Measurements from ENCODE around the gene MMP15. TPM values are rescaled to one million over a fixed set of nuclear protein-coding genes. Genes with fewer than 3 reads are reported as not detected.

Gene MMP15
- polyA plus RNA-seq, 1 donor (not counting 4 experiments of a cell fraction or from before 2014, with no cell fraction given): 3.7 TPM

DNA sequence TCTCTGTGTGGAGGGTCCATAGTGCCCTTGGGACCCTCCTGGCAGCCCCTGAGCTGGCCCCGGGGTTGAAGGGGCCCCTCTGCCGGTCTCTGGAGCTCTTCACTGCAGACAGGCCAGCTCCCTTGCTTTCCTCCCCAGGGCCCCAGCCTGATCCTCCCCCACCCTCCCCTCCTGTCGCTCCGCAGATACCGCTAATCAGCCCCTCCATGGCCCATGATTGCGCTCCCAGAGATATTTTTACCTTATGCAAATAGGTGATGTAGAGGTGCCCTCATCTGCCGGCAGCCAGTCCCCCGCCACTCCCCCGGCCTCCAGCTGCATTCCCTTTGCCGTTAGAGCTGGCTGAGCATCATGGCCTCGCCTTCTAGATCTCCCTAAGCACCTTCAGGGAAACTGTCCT is 9.2 kb downstream of the MMP15 start:
- TF ChIP-seq, protein P1, sequence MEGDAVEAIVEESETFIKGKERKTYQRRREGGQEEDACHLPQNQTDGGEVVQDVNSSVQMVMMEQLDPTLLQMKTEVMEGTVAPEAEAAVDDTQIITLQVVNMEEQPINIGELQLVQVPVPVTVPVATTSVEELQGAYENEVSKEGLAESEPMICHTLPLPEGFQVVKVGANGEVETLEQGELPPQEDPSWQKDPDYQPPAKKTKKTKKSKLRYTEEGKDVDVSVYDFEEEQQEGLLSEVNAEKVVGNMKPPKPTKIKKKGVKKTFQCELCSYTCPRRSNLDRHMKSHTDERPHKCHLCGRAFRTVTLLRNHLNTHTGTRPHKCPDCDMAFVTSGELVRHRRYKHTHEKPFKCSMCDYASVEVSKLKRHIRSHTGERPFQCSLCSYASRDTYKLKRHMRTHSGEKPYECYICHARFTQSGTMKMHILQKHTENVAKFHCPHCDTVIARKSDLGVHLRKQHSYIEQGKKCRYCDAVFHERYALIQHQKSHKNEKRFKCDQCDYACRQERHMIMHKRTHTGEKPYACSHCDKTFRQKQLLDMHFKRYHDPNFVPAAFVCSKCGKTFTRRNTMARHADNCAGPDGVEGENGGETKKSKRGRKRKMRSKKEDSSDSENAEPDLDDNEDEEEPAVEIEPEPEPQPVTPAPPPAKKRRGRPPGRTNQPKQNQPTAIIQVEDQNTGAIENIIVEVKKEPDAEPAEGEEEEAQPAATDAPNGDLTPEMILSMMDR (optimal IDR thresholded peaks at IDR 0.05 in 1 of 3, IDR thresholded peaks at IDR 0.05 in 1 of 3, conservative IDR thresholded peaks at IDR 0.05 in 1 of 3; ENCODE audit: extremely low read depth in 1 of 3, insufficient read depth in 2 of 3, low read length in 3 of 3): no peak
- no peak for TF ChIP-seq EZH2 (IDR thresholded peaks at IDR 0.05; ENCODE audit: low read length)
- H3K79me2 ChIP-seq (ENCODE audit: control insufficient read depth, insufficient read depth, low read length): no peaks in the 10 kb centered on the region
- peaks cover 0 to 4% of the 10 kb centered on the region in 2 experiments for H3K36me3 ChIP-seq (ENCODE audit: control insufficient read depth in 2 of 2, extremely low read depth in 1 of 2, insufficient read depth in 2 of 2, low read length in 2 of 2)
- no peaks in the 10 kb centered on the region for H3K27me3 ChIP-seq (ENCODE audit: control insufficient read depth, extremely low read depth, insufficient read depth, low read length)
- dilution Hi-C loops (cut with MboI; ENCODE audit: extremely low pct_ligation_motif_present, low sequenced_read_pairs): no loop called here
- H3K4me1 ChIP-seq (ENCODE audit: control insufficient read depth, extremely low read depth, insufficient read depth, low read length): no peaks in the 10 kb centered on the region
- no peaks in the 10 kb centered on the region for H3K9me1 ChIP-seq (ENCODE audit: control insufficient read depth, extremely low read depth, insufficient read depth, low read length)
- no peaks in the 10 kb centered on the region for H3K9me3 ChIP-seq (ENCODE audit: control insufficient read depth, low read depth, low read length)
- H2AFZ ChIP-seq (ENCODE audit: control insufficient read depth, low read length): no peak overlapping the region
- no peak overlapping the region for H3K4me2 ChIP-seq (ENCODE audit: control insufficient read depth, extremely low read depth, insufficient read depth, low read depth, low read length)
- DNase-seq (ENCODE audit: low read depth, low spot score) (no peak), FAIRE-seq (no peak)
- no peak overlapping the region for H3K27ac ChIP-seq (ENCODE audit: control insufficient read depth, insufficient read depth, low read length)
- H4K20me1 ChIP-seq (ENCODE audit: control insufficient read depth, extremely low read depth, insufficient read depth, low read length): no peaks in the 10 kb centered on the region
- no peak overlapping the region for H3K4me3 ChIP-seq (ENCODE audit: control insufficient read depth in 2 of 3, extremely low read depth in 1 of 3, insufficient read depth in 2 of 3, low read depth in 1 of 3, low read length in 3 of 3)
- no peak overlapping the region for H3K9ac ChIP-seq (ENCODE audit: control insufficient read depth, extremely low read depth, insufficient read depth, low read length)

DNA sequence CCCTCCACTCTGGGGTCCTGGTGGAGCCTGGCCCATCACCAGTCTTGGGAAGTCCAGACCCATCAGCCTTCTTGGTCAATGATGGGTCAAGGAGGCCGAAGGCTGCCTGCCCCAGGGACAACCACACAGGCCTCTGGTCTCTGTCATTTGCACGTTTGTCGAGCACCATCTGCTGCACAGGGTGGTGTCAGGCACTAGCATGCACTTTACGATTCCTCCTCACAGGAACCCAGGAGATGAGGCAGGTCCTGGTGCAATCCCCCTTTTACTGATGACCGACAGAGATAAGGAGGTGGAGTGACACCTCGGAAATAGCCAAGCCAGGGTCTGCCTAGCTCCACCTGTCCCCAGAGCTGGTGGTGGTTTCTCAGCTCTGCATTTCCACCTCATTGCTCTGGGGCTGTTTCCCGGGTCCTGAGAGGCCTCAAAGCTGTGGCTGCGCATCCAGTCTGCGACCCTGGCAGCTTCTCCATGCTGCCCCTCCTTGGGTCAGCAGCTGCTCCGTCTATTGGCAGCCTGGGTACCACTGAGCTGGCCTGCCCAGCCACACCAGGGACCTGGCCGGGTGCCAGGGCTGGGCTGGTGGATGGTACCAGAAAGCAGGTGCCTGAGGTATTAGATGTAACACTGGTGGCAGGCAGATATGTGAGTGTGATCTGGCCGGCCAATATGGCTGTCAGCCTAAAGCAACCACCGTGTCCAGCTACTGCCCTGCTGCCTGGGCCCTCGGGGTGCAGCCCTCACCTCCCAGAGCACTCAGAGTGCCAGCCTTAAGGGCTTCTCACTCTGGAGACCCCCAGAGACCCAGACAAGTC is 10.0 kb downstream of the MMP15 start:
- Histone ChIP-seq H3K27me3 (ENCODE audit: control insufficient read depth, extremely low read depth, insufficient read depth, low read length) (no peaks in the 10 kb centered on the region), H3K27ac (ENCODE audit: control insufficient read depth, insufficient read depth, low read length) (no peak overlapping the region), H3K9me1 (ENCODE audit: control insufficient read depth, extremely low read depth, insufficient read depth, low read length) (no peaks in the 10 kb centered on the region), H3K4me3 (ENCODE audit: control insufficient read depth in 2 of 3, extremely low read depth in 1 of 3, insufficient read depth in 2 of 3, low read depth in 1 of 3, low read length in 3 of 3) (no peak overlapping the region), H4K20me1 (ENCODE audit: control insufficient read depth, extremely low read depth, insufficient read depth, low read length) (no peaks in the 10 kb centered on the region), H3K4me1 (ENCODE audit: control insufficient read depth, extremely low read depth, insufficient read depth, low read length) (no peaks in the 10 kb centered on the region), H3K36me3 (ENCODE audit: control insufficient read depth in 2 of 2, extremely low read depth in 1 of 2, insufficient read depth in 2 of 2, low read length in 2 of 2) (peaks cover 0 to 4% of the 10 kb centered on the region in 2 experiments), H3K9me3 (ENCODE audit: control insufficient read depth, low read depth, low read length) (no peaks in the 10 kb centered on the region), H2AFZ (ENCODE audit: control insufficient read depth, low read length) (no peak overlapping the region), H3K4me2 (ENCODE audit: control insufficient read depth, extremely low read depth, insufficient read depth, low read depth, low read length) (no peak overlapping the region), H3K9ac (ENCODE audit: control insufficient read depth, extremely low read depth, insufficient read depth, low read length) (no peak overlapping the region), H3K79me2 (ENCODE audit: control insufficient read depth, insufficient read depth, low read length) (no peaks in the 10 kb centered on the region)
- DNase-seq (ENCODE audit: low read depth, low spot score) (no peak), FAIRE-seq (no peak)
- no peak for TF ChIP-seq EZH2 (IDR thresholded peaks at IDR 0.05; ENCODE audit: low read length)
- TF ChIP-seq, protein P1 (optimal IDR thresholded peaks at IDR 0.05 in 1 of 3, IDR thresholded peaks at IDR 0.05 in 1 of 3, conservative IDR thresholded peaks at IDR 0.05 in 1 of 3; ENCODE audit: extremely low read depth in 1 of 3, insufficient read depth in 2 of 3, low read length in 3 of 3): no peak
- dilution Hi-C loops (cut with MboI; ENCODE audit: extremely low pct_ligation_motif_present, low sequenced_read_pairs): no loop called here

Data from keratinocyte (primary cell).